HG02840 (cell line): ENCODE results near the gene SLC38A8.

Experiments
- ATAC-seq: cut with Tn5 transposase; IDR thresholded peaks from one replicate; pipeline ENCODE4 v1.9.1; 2021; ENCODE audit warnings: mild to moderate bottlenecking, moderate library complexity, moderate number of reproducible peaks; ENCODE audit not compliant: unreplicated experiment, low FRiP score

Gene SLC38A8

GRCh38 chr16:84042308-84042878 is at the start of gene SLC38A8:
SLC38A8 (minus strand) TSS chr16:84042795; CDS start chr16:84042157, 638 bp downstream.
- no peak for ATAC-seq

GRCh38 chr16:84091460-84091859 is 48.9 kb upstream of the SLC38A8 start:
- no peak for ATAC-seq

GRCh38 chr16:84090211-84090610 is 47.6 kb upstream of the SLC38A8 start:
- ATAC-seq: no peak

- ATAC-seq: peak; percentile 81
Measured at GRCh38 chr16:84088695-84089395, 46.2 kb upstream of the SLC38A8 start.

- ATAC-seq: no peak
Measured at GRCh38 chr16:84087466-84088151, 45.0 kb upstream of the SLC38A8 start.

- no peak for ATAC-seq
Measured at GRCh38 chr16:84087001-84087400, 44.4 kb upstream of the SLC38A8 start.

- ATAC-seq: no peak
Measured at GRCh38 chr16:84086341-84086740, 43.7 kb upstream of the SLC38A8 start.

GRCh38 chr16:84085773-84086172 is 43.2 kb upstream of the SLC38A8 start:
- no peak for ATAC-seq

GRCh38 chr16:84085271-84085667 is 42.7 kb upstream of the SLC38A8 start:
- no peak for ATAC-seq

- ATAC-seq: no peak
Measured at GRCh38 chr16:84084570-84085270, 42.1 kb upstream of the SLC38A8 start.

- ATAC-seq: no peak
Measured at GRCh38 chr16:84082835-84083569, 40.4 kb upstream of the SLC38A8 start.

GRCh38 chr16:84082110-84082509 is 39.5 kb upstream of the SLC38A8 start:
- ATAC-seq: no peak

- ATAC-seq: no peak
Measured at GRCh38 chr16:84081446-84081989, 38.9 kb upstream of the SLC38A8 start.

- ATAC-seq: no peak
Measured at GRCh38 chr16:84080813-84081212, 38.2 kb upstream of the SLC38A8 start.

- ATAC-seq: no peak
Measured at GRCh38 chr16:84080378-84080777, 37.8 kb upstream of the SLC38A8 start.

- ATAC-seq: no peak
Measured at GRCh38 chr16:84079664-84080063, 37.1 kb upstream of the SLC38A8 start.

GRCh38 chr16:84075376-84075775 is 32.8 kb upstream of the SLC38A8 start:
- ATAC-seq: no peak

- no peak for ATAC-seq
Measured at GRCh38 chr16:84074721-84075120, 32.1 kb upstream of the SLC38A8 start.

GRCh38 chr16:84072014-84072413 is 29.4 kb upstream of the SLC38A8 start:
- ATAC-seq: no peak

GRCh38 chr16:84071121-84071520 is 28.5 kb upstream of the SLC38A8 start:
- ATAC-seq: no peak
